NCI-H446 treated with DMSO at 0.1 percent for 48 hours (cell line): ENCODE results near the gene CADM2.
"Not testable (repeated sequence)": the region's sequence is repeated elsewhere in the genome, so short reads cannot be mapped to it uniquely, and the experiment has no call there.

ENCODE experiments used
- DNase-seq: peaks from one replicate; lab custom pipeline; 2025; lab: John Stamatoyannopoulos, UW

The CADM2 gene

GRCh38 chr3:85481411-85482212, 522.8 kb downstream of the CADM2 start:
- DNase-seq, result no peak

- DNase-seq, result no peak
These were observed 523.4 kb downstream of the CADM2 start for GRCh38 chr3:85482213-85482490.

GRCh38 chr3:85483986-85484385, 525.2 kb downstream of the CADM2 start:
- no peak for DNase-seq

- no peak for DNase-seq
These were observed 528.6 kb downstream of the CADM2 start for GRCh38 chr3:85487375-85487774.

GRCh38 chr3:85495602-85496001, 536.8 kb downstream of the CADM2 start:
- DNase-seq, result no peak

GRCh38 chr3:85498177-85498576, 539.4 kb downstream of the CADM2 start:
- no peak for DNase-seq

GRCh38 chr3:85502148-85502875, 543.5 kb downstream of the CADM2 start:
- no peak for DNase-seq

GRCh38 chr3:85504129-85504784, 545.5 kb downstream of the CADM2 start:
- DNase-seq, result not testable (repeated sequence)

- DNase-seq, result not testable (repeated sequence)
These were observed 546.2 kb downstream of the CADM2 start for GRCh38 chr3:85504785-85505511.

- not testable (repeated sequence) for DNase-seq
These were observed 548.3 kb downstream of the CADM2 start for GRCh38 chr3:85507052-85507451.

GRCh38 chr3:85508659-85509058, 549.9 kb downstream of the CADM2 start:
- no peak for DNase-seq

GRCh38 chr3:85516146-85516545, 557.4 kb downstream of the CADM2 start:
- no peak for DNase-seq

- DNase-seq, result no peak
These were observed 565.3 kb downstream of the CADM2 start for GRCh38 chr3:85524104-85524503.

- no peak for DNase-seq
These were observed 566.5 kb downstream of the CADM2 start for GRCh38 chr3:85525264-85525663.

GRCh38 chr3:85533586-85533985, 574.8 kb downstream of the CADM2 start:
- peak; percentile 7 for DNase-seq

- DNase-seq, result no peak
These were observed 576.7 kb downstream of the CADM2 start for GRCh38 chr3:85535517-85535916.

GRCh38 chr3:85539232-85539631, 580.4 kb downstream of the CADM2 start:
- DNase-seq, result no peak

- DNase-seq, result no peak
These were observed 595.4 kb downstream of the CADM2 start for GRCh38 chr3:85554153-85554552.

- DNase-seq, result peak; percentile 13
These were observed 601.4 kb downstream of the CADM2 start for GRCh38 chr3:85560088-85560785.

GRCh38 chr3:85567071-85567676, 608.4 kb downstream of the CADM2 start:
- DNase-seq, result peak; percentile 15

GRCh38 chr3:85570819-85571218, 612.0 kb downstream of the CADM2 start:
- DNase-seq, result no peak
